Parathyroid adenoma (tissue), 2 donors: ENCODE data around the gene RANBP3.
A peak's percentile ranks its signal among the peaks of the same experiment; 100 is the strongest.

Source experiments
- H2AFZ ChIP-seq: fragments of 300-600 bp; sonication (generic); one replicate; pipeline ENCODE4 v1.7.0; 2017; ENCODE audit warnings: antibody characterized with exemption, mild to moderate bottlenecking
- H3K27ac ChIP-seq: fragments of 300-600 bp; sonication (generic); one replicate; pipeline ENCODE4 v1.7.0; 2017
- H3K27me3 ChIP-seq: fragments of 300-600 bp; sonication (generic); one replicate; pipeline ENCODE4 v1.7.0; 2017; ENCODE audit warnings: low read length; ENCODE audit not compliant: control insufficient read depth, insufficient read depth
- H3K36me3 ChIP-seq: fragments of 300-600 bp; sonication (generic); one replicate; pipeline ENCODE4 v1.7.0; 2017; ENCODE audit warnings: low read length; ENCODE audit not compliant: control insufficient read depth, insufficient read depth
- H3K4me1 ChIP-seq: fragments of 300-600 bp; sonication (generic); one replicate; pipeline ENCODE4 v1.7.0; 2017; ENCODE audit warnings: control low read depth
- H3K4me2 ChIP-seq: fragments of 300-600 bp; sonication (generic); one replicate; pipeline ENCODE4 v1.7.0; 2017; ENCODE audit warnings: low read length
- H3K4me3 ChIP-seq: fragments of 300-600 bp; sonication (generic); one replicate; pipeline ENCODE4 v1.7.0; 2017; ENCODE audit warnings: low read depth, low read length
- H3K79me2 ChIP-seq: fragments of 300-600 bp; sonication (generic); one replicate; pipeline ENCODE4 v1.7.0; 2017; ENCODE audit warnings: control low read depth
- H3K9ac ChIP-seq: fragments of 300-600 bp; sonication (generic); one replicate; pipeline ENCODE4 v1.7.0; 2017; ENCODE audit warnings: mild to moderate bottlenecking
- H3K9me3 ChIP-seq: fragments of 300-600 bp; sonication (generic); one replicate; pipeline ENCODE4 v1.7.0; 2017; ENCODE audit warnings: low read length; ENCODE audit not compliant: control insufficient read depth
- CTCF ChIP-seq: fragments of 300-600 bp; sonication (generic); IDR thresholded peaks from one replicate; pipeline ENCODE4 v1.7.0; 2017; ENCODE audit warnings: antibody characterized with exemption, mild to moderate bottlenecking
- donor health status: primary hyperparathyroidism.

Gene RANBP3

GRCh38 chr19:5904352-5905113, 73.4 kb downstream of the RANBP3 start, which contains the start of gene VMAC:
VMAC (plus strand) TSS chr19:5904872; CDS start chr19:5904891, 19 bp downstream.
- Histone ChIP-seq H3K4me1 (peaks cover 3% of the 10 kb centered on the region), H3K79me2 (peaks cover 12% of the 10 kb centered on the region)

GRCh38 chr19:5903624-5904351, 74.2 kb downstream of the RANBP3 start, which contains the start of gene NDUFA11:
NDUFA11 (minus strand) TSS chr19:5903790; CDS start chr19:5903708, 82 bp downstream.
- peak within 1 kb of the TSS; percentile 95 for H3K4me3 ChIP-seq
- H3K27ac ChIP-seq = peak within 1 kb of the TSS; percentile 82
- H3K36me3 ChIP-seq = no peaks in the 10 kb centered on the region
- peak within 1 kb of the TSS; percentile 80 for H3K4me2 ChIP-seq
- H3K27me3 ChIP-seq = no peaks in the 10 kb centered on the region
- no peaks in the 10 kb centered on the region for H3K9me3 ChIP-seq
- peaks cover 3% of the 10 kb centered on the region for H3K4me1 ChIP-seq
- TF ChIP-seq CTCF = no peak
- H3K9ac ChIP-seq = peak within 1 kb of the TSS; percentile 68
- H2AFZ ChIP-seq = peak within 1 kb of the TSS; percentile 89
- H3K79me2 ChIP-seq = peaks cover 12% of the 10 kb centered on the region

More at GRCh38 chr19:5904352-5905113, 73.4 kb downstream of the RANBP3 start, which contains the start of gene VMAC:
- peak within 1 kb of the TSS; percentile 82 for H3K27ac ChIP-seq
- H3K36me3 ChIP-seq = no peaks in the 10 kb centered on the region
- peak within 1 kb of the TSS; percentile 95 for H3K4me3 ChIP-seq
- H3K9ac ChIP-seq = peak within 1 kb of the TSS; percentile 68
- H3K27me3 ChIP-seq = no peaks in the 10 kb centered on the region
- no peaks in the 10 kb centered on the region for H3K9me3 ChIP-seq
- H3K4me2 ChIP-seq = peak within 1 kb of the TSS; percentile 82
- peak within 1 kb of the TSS; percentile 89 for H2AFZ ChIP-seq
- no peak for TF ChIP-seq CTCF

- no peaks in the 10 kb centered on the region for H3K9me3 ChIP-seq
- H3K4me3 ChIP-seq = peak overlapping the region; percentile 95
- H3K27ac ChIP-seq = peak overlapping the region; percentile 82
- peak overlapping the region; percentile 89 for H2AFZ ChIP-seq
- H3K9ac ChIP-seq = peak overlapping the region; percentile 68
- H3K36me3 ChIP-seq = no peaks in the 10 kb centered on the region
- peaks cover 3% of the 10 kb centered on the region for H3K4me1 ChIP-seq
- TF ChIP-seq CTCF = no peak
- peaks cover 12% of the 10 kb centered on the region for H3K79me2 ChIP-seq
- peak overlapping the region; percentile 80 for H3K4me2 ChIP-seq
- no peaks in the 10 kb centered on the region for H3K27me3 ChIP-seq
Observed at GRCh38 chr19:5903056-5903623, 74.8 kb downstream of the RANBP3 start.

GRCh38 chr19:5900976-5901375, 77.0 kb downstream of the RANBP3 start:
- Histone ChIP-seq H3K9ac (no peak overlapping the region), H3K36me3 (no peaks in the 10 kb centered on the region), H2AFZ (no peak overlapping the region), H3K27ac (no peak overlapping the region), H3K4me2 (no peak overlapping the region), H3K4me1 (no peaks in the 10 kb centered on the region), H3K27me3 (no peaks in the 10 kb centered on the region), H3K9me3 (no peaks in the 10 kb centered on the region), H3K79me2 (peaks cover 7% of the 10 kb centered on the region), H3K4me3 (no peak overlapping the region)
- TF ChIP-seq CTCF = no peak
